Stimulated activated CD8-positive, alpha-beta memory T cell treated with anti-CD3 and anti-CD28 coated beads, Interleukin-15, amount 100 ng/mL, for 48 hours (primary cell): ENCODE measurements around the gene PSMB3.
A peak's percentile ranks its signal among the peaks of the same experiment; 100 is the strongest.

Source experiments
- DNase-seq, 2 donors: peaks; one replicate each; pipeline ENCODE4 v3.0.0-alpha.2; 2020; ENCODE audit warnings: low read depth in 2 of 2

PSMB3 gene

DNA sequence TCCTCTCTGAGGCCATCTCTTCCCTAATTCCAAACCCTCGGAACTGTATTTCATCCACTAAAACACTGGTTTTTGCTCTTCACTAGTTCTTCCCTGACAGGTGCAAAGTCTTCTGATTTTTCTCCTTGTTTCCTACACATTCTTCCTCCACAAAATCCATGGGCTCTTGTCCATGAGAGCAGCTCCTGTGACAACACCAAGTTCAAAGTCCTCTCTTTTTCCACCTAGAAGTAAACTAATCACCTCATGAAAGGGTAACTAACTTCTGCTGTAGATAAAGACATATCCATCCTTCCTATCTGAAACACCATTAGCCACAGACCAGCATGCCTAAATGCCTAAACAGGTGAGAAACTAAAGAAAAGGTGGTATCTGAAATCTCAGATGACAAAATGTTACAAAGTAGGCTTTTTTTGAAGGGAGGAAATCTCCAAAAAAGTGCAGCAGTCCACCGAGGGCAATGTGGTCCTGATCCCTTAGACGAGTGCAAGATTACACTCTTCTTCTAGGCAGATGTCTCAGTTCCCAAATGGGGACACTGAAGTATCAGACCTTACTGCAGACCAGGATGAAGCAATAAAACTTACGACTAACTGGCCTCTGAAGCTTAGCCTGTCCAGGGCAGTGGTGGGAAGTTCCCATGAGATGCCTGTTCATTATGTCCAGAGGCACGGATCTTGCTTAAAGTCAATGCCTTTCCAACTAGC is 44.1 kb downstream of the PSMB3 start:
- DNase-seq, result no peak

DNA sequence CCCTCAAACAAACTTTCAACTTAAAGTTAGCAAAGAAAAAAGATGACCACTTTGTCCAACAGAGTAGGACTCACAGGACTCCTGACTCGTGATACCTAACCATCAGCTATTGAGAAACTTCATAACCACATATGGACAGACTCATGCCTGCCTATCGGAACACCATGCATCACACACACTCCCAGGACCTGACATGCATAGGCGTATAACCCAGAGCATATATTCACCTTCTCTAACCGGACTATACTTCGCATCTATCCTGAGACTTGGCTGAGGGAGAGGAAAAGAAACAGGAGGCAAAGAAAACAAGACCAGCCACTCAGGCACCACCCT is 44.6 kb downstream of the PSMB3 start:
- DNase-seq, result no peak

DNA sequence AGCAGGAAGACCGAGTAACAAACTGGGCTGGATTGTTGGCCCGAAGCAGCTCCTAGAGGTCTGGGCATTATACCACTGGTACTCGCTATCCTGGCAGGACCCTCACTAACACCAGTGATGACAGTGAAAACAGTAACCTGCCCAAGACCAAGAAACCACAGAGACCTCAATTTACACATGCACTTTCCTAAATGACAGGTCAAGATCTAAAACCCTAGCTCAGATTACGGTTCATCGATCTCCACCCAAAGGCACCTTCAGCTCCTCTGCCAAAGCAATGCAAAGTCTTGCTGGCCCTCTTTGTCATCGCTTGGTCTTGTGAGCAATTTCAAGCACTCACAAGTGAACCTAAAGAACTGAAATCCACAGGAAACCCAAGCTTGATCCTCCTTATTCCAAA is 45.3 kb downstream of the PSMB3 start:
- no peak for DNase-seq

- DNase-seq, result peak; percentile 34 to 45
Measured at GRCh38 chr17:38798614-38799500, 46.3 kb downstream of the PSMB3 start.

DNA sequence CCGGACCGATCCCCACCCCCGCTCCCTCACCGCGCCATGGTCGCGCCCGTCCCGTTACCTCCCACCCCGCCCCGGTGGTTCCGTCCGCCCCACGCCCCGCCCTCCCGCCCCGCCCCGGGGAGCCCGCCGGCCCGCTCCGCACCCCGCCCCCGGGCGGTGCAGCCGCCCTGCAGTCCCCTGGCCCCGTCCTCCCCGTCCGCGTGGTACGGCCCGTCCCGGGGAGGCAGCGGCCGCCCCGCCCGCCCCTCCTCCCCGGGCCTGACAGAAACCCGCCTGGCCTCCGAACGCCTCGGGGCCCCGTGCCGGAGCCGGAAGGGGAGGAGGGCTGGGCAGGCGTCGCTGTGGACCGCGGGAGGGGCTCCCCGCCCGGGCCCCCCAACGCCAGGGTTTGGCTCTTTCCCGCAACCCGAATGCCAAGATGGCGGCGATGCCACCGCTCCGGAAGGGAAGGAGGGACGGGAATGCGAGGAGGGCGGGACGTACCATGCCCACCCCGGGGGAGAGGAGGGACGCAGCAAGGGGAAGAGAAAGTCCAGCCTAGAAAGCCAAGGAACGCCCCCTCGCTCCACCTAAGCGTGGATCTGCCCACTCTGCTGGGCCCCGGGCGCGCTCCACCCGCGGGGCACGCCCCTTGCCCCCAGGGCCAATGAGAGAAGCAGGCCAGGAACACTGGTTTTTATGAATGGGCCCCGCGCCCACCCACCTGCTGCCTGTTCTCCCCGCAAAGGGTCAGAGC is 47.1 kb downstream of the PSMB3 start, which contains the start of gene PIP4K2B:
PIP4K2B (minus strand) TSS at position 56 of the 736 bp plus-strand sequence. CDS start 132 bp downstream, outside the sequence.
- peak; percentile 84 to 89 for DNase-seq

- DNase-seq, result no peak
Measured at GRCh38 chr17:38800237-38800760, 47.8 kb downstream of the PSMB3 start.

GRCh38 chr17:38809828-38810227 is 57.3 kb downstream of the PSMB3 start:
- DNase-seq, result no peak
